Stimulated activated CD8-positive, alpha-beta memory T cell treated with anti-CD3 and anti-CD28 coated beads, Interleukin-15, amount 100 ng/mL, for 1 hour (primary cell): ENCODE measurements around the gene CARD9.

Experiments used
- DNase-seq: peaks from one replicate; pipeline ENCODE4 v3.0.0-alpha.2; 2020; ENCODE audit warnings: low read depth

The CARD9 gene

GRCh38 chr9:136335296-136336155 lies 37.9 kb downstream of the CARD9 start:
- no peak for DNase-seq

- no peak for DNase-seq
Measured at GRCh38 chr9:136334541-136334940, 38.9 kb downstream of the CARD9 start.

GRCh38 chr9:136333486-136333885 lies 40.0 kb downstream of the CARD9 start:
- no peak for DNase-seq

GRCh38 chr9:136333045-136333444 lies 40.4 kb downstream of the CARD9 start:
- no peak for DNase-seq

- no peak for DNase-seq
Measured at GRCh38 chr9:136332482-136332983, 40.9 kb downstream of the CARD9 start.

GRCh38 chr9:136331556-136332481 lies 41.6 kb downstream of the CARD9 start:
- DNase-seq, result no peak

- DNase-seq, result no peak
Measured at GRCh38 chr9:136331030-136331429, 42.4 kb downstream of the CARD9 start.

GRCh38 chr9:136330406-136330990 lies 43.0 kb downstream of the CARD9 start:
- no peak for DNase-seq

GRCh38 chr9:136329636-136330405 lies 43.6 kb downstream of the CARD9 start:
- DNase-seq, result no peak

GRCh38 chr9:136329211-136329627 lies 44.2 kb downstream of the CARD9 start:
- DNase-seq, result no peak

- DNase-seq, result no peak
Measured at GRCh38 chr9:136328622-136329041, 44.8 kb downstream of the CARD9 start.

- no peak for DNase-seq
Measured at GRCh38 chr9:136328011-136328621, 45.4 kb downstream of the CARD9 start.

GRCh38 chr9:136327304-136327974 lies 46.0 kb downstream of the CARD9 start, which contains the start of gene GPSM1:
TSS of gene GPSM1 (plus strand) at chr9:136327539. CDS start at chr9:136327696, 157 bp downstream.
- no peak for DNase-seq

GRCh38 chr9:136326761-136327303 lies 46.6 kb downstream of the CARD9 start:
- DNase-seq, result no peak

- DNase-seq, result no peak
Measured at GRCh38 chr9:136326061-136326760, 47.3 kb downstream of the CARD9 start.

GRCh38 chr9:136325358-136325757 lies 48.1 kb downstream of the CARD9 start:
- no peak for DNase-seq

- DNase-seq, result no peak
Measured at GRCh38 chr9:136324501-136325300, 48.8 kb downstream of the CARD9 start.

- no peak for DNase-seq
Measured at GRCh38 chr9:136323371-136323789, 50.1 kb downstream of the CARD9 start.
